HG03558 (cell line): ENCODE data around the gene SLFN5.
"Not testable (repeated sequence)": the region's sequence is repeated elsewhere in the genome, so short reads cannot be mapped to it uniquely, and the experiment has no call there.

Experiments
- ATAC-seq: cut with Tn5 transposase; IDR thresholded peaks from one replicate; pipeline ENCODE4 v1.9.1; 2021; ENCODE audit warnings: moderate number of reproducible peaks; ENCODE audit not compliant: unreplicated experiment; ENCODE audit errors: extremely low read depth

SLFN5 gene

DNA sequence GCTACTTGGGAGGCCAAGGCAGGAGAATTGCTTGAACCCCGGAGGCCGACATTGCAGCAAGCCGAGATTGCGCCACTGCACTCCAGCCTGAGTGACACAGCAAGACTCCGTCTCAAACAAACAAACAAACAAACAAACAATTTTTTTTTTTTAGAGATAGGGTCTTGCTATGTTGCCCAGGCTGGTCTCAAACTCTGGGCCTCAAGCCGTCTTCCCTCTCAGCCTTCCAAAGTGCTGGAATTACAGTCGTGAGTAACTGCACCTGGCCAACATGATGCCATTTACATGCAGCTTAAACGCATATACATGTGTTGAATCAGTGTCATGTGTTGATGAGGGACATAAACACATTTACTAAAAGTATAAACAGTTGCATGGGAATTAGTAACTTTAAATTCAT lies 2.0 kb upstream of the SLFN5 start:
- ATAC-seq, result no peak

DNA sequence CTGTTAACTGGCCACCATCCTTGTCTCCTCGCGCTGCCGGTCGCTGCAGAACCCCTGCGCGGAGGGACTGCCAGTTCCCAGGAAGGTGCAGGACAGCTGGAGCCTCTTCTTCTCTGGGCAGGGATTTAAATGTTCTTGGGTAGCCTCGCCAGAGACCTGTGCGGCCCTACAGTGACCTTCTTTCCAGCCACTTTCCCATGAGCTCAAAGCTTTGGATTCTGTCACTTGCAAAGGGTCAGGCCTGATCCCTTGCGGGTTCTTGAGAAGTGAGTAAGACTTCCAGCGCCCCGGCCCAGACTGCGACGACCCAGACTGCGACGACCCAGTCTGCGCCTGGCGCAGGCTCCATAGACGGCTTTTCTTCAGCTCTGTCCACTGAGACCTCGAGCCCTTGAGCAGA lies 1.4 kb upstream of the SLFN5 start:
- no peak for ATAC-seq

- no peak for ATAC-seq
Measured at GRCh38 chr17:35242158-35242804, 591 bp upstream of the SLFN5 start.

DNA sequence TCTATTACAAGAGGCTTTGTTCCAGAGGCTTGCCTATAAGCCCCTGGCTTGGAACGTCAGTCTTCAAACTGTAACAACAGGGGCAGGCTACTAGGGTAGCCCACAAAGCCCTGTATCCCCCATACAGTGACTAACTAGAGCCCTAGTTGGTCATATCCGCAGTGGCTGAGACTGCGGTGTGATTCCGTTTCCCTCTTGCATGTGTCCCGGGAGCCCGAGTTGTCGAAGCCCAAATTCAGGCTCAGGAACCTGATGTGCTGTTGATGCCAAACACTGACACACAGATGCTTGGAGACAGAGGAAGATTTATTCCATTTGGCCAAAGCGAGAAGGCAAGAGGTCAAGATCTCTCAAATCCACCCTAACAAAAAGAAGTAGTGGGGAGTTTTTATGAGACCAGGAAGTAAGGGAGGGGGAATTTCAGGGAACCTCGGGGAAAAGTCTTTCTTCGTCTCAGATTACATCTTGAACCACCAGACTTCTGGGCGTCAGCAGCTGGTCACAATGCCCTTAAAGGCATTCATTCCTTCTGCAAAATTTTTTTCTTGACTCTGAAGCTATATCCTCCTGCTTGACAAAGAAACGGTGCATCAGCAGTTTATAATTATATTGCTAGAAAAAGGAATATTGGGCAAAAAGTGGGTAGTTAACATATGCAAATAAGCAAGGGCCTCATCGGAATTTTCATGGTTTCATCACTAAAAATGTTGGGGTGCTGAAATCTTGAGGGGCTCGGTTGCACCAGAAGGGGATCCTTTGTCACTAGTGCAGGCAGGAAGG lies 879 bp downstream of the SLFN5 start:
- no peak for ATAC-seq

DNA sequence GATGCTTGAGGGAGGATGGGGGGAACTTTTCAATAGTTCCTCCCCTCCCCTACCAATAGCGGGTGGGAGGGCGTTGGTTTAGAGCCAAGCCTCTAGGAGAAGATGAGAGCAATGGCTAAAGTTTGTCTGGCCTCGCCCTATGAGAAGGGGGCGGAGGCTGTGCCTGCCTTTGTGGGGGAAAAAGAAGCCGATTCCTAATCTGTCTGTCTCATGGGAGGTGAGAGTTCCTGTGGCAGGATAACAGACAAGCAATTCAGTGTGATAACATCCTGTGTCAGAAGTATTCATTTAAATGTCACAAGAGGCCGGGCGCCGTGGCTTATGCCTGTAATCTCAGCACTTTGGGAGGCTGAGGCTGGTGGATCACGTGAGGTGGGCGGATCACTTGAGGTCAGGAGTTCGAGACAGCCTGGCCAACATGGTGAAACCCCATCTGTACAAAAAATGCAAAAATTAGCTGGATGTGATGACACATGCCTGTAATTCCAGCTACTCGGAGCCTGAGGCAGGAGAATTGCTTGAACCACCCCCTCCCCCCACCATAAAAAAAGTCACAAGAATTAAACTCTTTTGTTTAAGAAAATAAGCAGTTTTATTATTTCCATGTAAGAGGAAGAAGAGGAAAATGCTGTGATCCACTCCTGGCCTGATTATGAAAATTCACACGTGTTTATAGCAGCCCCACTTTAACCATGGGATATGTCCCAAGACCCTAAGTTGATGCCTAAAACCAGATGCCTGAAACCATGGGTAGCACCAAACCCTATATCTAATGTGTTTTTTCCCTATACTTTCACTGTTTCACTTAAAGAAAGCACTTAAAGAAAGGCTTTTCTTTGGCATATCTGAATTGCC lies 1.7 kb downstream of the SLFN5 start:
- peak; percentile 35 for ATAC-seq

GRCh38 chr17:35245196-35245486 lies 2.3 kb downstream of the SLFN5 start:
- ATAC-seq, result no peak

DNA sequence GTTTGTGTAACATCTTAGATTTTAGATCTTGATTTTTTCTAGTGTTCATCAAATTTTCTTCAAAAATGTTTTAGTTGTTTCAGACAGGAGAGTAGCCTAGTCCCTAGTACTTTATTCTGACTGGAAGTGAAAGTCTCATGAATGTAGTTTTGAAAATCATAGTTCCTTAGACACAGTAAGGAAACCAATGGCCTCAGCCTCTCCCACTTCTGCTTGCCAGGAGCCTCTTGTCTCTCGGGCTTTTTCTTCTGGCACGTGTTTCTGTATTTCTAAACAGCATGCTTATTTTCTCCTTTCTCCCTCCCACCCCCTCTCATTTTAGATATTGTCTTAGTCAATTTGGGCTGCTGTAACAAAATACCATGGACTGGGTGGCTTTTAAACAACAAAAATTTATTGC lies 9.8 kb downstream of the SLFN5 start:
- ATAC-seq, result no peak

- ATAC-seq, result no peak
Measured at GRCh38 chr17:35254107-35254773, 11.4 kb downstream of the SLFN5 start.

DNA sequence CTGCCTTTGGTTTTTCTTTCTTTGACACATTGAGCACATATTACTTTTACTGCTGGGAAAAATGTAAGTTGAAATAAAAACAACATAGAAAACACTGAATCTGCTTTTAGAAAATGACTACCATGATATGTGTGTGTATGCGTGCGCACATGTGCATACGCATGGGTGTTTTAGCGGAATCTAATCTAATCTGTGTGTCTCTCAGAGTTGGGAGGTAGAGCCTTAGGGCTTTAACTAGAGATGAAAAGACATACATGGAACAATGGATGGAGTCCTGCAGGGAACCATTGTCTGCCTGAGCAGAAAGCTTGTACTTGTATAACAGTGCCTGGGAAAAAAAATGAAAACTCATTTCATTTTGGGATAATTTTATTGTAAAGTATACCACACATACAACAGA lies 12.4 kb downstream of the SLFN5 start:
- no peak for ATAC-seq

DNA sequence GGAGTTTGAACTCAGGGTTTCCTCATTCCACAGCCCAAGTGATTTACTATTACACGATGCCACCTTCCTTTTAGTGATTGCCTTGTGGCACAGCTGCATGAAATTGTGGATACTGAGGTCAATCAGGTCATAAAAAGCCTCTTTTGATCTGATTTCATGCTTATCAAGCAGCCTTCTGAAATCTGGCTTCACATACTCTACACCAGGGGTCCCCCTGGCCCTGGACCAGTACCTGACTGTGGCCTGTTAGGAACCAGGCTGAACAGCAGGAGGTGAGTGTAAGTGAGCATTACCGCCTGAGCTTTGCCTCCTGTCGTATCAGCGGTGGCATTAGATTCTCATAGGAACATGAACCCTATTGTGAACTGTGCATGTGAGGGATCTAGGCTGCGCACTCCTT lies 13.8 kb downstream of the SLFN5 start:
- ATAC-seq, result no peak

DNA sequence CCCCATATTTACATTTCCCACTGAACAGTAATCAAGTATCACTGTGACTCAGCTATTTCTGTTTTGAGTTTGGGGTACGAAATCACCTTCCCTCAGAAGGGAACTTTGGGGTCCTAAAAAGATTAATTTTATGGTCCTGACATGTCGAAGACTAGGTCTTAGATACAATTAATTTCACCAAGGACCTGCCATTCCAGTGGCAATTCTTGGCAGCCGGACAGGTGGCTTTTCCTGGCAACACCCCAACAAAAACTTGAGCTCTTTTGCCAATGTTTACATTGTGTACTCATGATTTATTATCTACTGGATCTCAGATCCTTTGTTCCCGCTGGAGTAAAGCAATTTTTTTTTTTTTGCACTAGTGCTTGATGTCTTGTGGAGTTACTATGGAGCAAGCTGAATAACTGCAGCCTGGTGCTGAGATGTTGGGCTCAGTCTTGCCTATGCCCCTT lies 14.4 kb downstream of the SLFN5 start:
- ATAC-seq, result no peak

DNA sequence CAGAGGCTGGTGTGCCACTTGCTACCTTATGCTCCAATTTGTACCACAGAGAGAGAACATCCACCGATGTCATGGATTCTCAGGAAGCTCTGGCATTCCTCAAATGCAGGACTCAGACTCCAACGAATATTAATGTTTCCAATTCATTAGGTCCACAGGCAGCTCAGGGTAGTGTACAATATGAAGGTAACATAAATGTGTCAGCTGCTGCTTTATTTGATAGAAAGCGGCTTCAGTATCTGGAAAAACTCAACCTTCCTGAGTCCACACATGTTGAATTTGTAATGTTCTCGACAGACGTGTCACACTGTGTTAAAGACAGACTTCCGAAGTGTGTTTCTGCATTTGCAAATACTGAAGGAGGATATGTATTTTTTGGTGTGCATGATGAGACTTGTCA lies 16.1 kb downstream of the SLFN5 start:
- ATAC-seq, result no peak

- no peak for ATAC-seq
Measured at GRCh38 chr17:35265071-35265470, 22.2 kb downstream of the SLFN5 start.

DNA sequence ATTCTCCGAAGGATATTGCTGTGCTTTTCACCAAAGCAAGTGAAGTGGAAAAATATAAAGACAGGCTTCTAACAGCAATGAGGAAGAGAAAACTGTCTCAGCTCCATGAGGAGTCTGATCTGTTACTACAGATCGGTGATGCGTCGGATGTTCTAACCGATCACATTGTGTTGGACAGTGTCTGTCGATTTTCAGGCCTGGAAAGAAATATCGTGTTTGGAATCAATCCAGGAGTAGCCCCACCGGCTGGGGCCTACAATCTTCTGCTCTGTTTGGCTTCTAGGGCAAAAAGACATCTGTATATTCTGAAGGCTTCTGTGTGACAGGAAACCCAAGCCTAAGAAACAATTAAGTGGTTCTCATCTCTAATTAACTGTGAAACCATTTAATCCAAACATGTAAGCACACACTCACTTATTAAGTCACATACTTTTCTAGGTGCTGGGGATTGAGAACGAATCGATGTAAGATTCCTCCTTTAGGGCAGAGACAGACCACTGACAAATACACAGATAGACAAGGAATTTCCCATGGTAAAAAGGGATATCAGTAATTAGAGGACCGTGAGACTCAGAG lies 22.8 kb downstream of the SLFN5 start:
- no peak for ATAC-seq

DNA sequence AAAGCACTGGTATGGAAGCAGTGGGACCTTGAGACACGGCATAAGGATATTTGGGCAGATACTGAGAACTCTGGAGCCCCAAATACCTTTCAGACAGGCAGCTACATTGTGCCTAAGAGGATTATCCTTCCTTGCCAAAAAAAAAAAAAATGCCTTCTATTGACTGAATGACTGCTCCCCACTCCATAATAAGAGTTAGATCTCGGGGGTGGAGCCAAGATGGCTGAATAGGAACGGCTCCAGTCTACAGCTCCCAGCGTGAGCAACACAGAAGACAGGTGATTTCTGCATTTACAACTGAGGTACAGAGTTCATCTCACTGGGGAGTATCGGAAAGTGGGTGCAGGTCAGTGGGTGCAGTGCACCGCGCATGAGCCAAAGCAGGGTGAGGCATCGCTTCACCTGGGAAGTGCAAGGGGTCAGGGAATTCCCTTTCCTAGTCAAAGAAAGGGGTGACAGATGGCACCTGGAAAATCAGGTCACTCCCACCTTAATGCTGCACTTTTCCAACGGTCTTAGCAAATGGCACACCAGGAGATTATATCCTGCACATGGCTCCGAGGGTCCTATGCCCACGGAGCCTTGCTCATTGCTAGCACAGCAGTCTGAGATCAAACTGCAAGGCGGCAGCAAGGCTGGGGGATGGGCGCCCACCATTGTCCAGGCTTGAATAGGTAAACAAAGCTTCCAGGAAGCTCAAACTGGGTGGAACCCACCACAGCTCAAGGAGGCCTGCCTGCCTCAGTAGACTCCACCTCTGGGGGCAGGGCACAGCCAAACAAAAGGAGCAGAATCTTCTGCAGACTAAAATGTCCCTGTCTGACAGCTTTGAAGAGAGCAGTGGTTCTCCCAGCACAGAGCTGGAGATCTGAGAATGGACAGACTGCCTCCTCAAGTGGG lies 31.5 kb downstream of the SLFN5 start:
- not testable (repeated sequence) for ATAC-seq

DNA sequence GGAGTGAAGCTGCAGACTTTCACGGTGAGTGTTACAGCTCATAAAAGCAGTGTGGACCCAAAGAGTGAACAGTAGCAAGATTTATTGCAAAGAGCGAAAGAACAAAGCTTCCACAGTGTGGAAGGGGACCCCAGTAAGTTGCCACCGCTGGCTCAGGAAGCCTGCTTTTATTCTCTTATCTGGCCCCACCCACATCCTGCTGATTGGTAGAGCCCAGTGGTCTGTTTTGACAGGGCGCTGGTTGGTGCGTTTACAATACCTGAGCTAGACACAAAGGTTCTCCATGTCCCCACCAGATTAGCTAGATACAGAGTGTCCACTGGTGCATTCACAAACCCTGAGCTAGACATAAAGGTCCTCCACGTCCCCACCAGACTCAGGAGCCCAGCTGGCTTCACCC lies 35.6 kb downstream of the SLFN5 start:
- not testable (repeated sequence) for ATAC-seq

DNA sequence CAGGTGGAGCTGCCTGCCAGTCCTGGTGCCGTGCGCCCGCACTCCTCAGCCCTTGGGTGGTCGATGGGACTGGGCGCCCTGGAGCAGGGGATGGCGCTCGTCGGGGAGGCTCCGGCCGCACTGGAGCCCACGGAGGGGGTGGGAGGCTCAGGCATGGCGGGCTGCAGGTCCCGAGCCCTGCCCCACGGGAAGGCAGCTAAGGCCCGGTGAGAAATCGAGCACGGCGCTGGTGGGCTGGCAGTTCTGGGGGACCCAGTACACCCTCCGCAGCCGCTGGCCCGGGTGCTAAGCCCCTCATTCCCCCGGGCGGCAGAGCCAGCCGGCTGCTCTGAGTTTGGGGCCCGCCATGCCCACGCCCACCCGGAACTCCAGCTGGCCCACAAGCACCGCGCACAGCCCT lies 36.0 kb downstream of the SLFN5 start:
- not testable (repeated sequence) for ATAC-seq

DNA sequence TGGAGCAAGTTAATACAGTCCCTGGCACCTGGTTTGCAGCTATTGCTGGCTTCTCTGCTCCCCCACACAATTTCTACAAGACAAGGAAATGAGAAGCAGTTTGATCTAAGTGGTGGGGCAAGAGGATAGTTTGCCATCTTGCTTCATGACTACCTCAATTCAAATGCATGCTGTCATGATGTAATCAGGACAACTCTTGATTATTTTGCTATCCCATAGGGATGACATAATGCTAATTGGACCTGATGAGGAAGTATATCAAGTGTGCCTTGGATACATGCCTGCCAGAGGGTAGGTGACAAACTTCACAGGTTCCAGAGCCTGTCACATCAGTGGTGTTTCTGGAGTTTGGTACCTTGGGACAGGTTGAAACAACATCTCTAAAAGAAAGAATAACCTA lies 40.9 kb downstream of the SLFN5 start:
- no peak for ATAC-seq

DNA sequence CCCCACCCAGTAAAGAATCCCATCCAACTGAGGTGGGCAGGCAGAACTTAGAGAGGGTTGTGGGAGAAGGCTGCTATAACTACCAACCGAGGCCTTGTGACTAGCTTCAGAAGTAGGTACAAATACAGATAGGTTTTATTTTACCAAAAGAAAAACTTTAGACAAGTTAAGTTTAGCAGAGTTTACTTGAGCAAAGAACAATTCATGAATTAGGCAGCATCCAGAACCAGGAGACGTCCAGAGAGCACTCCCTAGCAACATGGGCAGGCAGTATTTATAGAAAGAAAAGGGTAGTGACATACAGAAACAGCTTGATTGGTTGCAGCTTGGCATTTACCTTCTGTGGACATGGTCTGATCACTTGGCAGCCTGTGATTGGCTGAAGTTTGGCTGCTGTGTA lies 42.1 kb downstream of the SLFN5 start:
- no peak for ATAC-seq
